Activated naive CD4-positive, alpha-beta T cell treated with anti-CD3 and anti-CD28 coated beads for 36 hours (primary cell): ENCODE measurements around the gene VLDLR. TPM values are rescaled to one million over a fixed set of nuclear protein-coding genes. Genes with fewer than 3 reads are reported as not detected.

Experiments
- CTCF ChIA-PET: fragments of 350-600 bp; sonication (Branson Sonifier 250); formaldehyde crosslinking; loops from one replicate; lab custom pipeline; 2021; ENCODE audit warnings: antibody characterized with exemption; lab: Charles Lee
- DNase-seq: peaks from one replicate; pipeline ENCODE4 v3.0.0-alpha.2; 2020
- H3K27ac Mint-ChIP-seq: one replicate; pipeline ENCODE4 v1.8.0; 2021; ENCODE audit warnings: mild to moderate bottlenecking, mixed read lengths
- H3K27me3 Mint-ChIP-seq: one replicate; pipeline ENCODE4 v1.8.0; 2021; ENCODE audit warnings: low read depth, mixed read lengths
- H3K36me3 Mint-ChIP-seq: one replicate; pipeline ENCODE4 v1.8.0; 2021; ENCODE audit warnings: low read depth, mixed read lengths
- H3K4me1 Mint-ChIP-seq: one replicate; pipeline ENCODE4 v1.8.0; 2021; ENCODE audit warnings: low read depth, mixed read lengths
- H3K4me3 Mint-ChIP-seq: one replicate; pipeline ENCODE4 v1.8.0; 2021; ENCODE audit warnings: mild to moderate bottlenecking, moderate library complexity, mixed read lengths
- H3K9me3 Mint-ChIP-seq: one replicate; pipeline ENCODE4 v1.8.0; 2021; ENCODE audit warnings: mixed read lengths
- intact Hi-C: fragments of 100-400 bp; cut with micrococcal nuclease; formaldehyde crosslinking; loops from one replicate; pipeline ENCODE4 v1.15.1; 2023
- total RNA-seq, 2 experiments: library from RNA; stranded (reverse); gene quantifications; one replicate each; pipeline ENCODE4 v1.2.3, GENCODE V29; 2021

The VLDLR gene
- total RNA-seq, 2 experiments from 2014 or later = 7.7 to 8.6 TPM

GRCh38 chr9:2640570-2640969 lies 19.0 kb downstream of the VLDLR start:
- peaks cover 10% of the 10 kb centered on the region for H3K27me3 Mint-ChIP-seq
- CTCF ChIA-PET = no interaction called here
- no peak overlapping the region for H3K27ac Mint-ChIP-seq
- intact Hi-C loops = no loop called here
- H3K36me3 Mint-ChIP-seq = peaks cover 10% of the 10 kb centered on the region
- peaks cover 9% of the 10 kb centered on the region for H3K4me1 Mint-ChIP-seq
- H3K9me3 Mint-ChIP-seq = peaks cover 2% of the 10 kb centered on the region
- no peak for DNase-seq
- H3K4me3 Mint-ChIP-seq = no peak overlapping the region

- intact Hi-C loops = no loop called here
- Mint-ChIP-seq H3K27me3 (peaks cover 7% of the 10 kb centered on the region), H3K27ac (no peak overlapping the region), H3K36me3 (peaks cover 11% of the 10 kb centered on the region), H3K4me3 (no peak overlapping the region), H3K9me3 (peaks cover 2% of the 10 kb centered on the region), H3K4me1 (peaks cover 9% of the 10 kb centered on the region)
- DNase-seq = no peak
- CTCF ChIA-PET = no interaction called here
Observed at GRCh38 chr9:2641033-2641432, 19.4 kb downstream of the VLDLR start.

- CTCF ChIA-PET = interaction anchor here (0.7 kb wide), 1 partner anchor 131 kb away, joined by 5 read pairs; no protein-coding TSS in a partner anchor
- intact Hi-C loops = no loop called here
- H3K27ac Mint-ChIP-seq = no peak overlapping the region
- DNase-seq = no peak
- H3K9me3 Mint-ChIP-seq = peaks cover 2% of the 10 kb centered on the region
- H3K27me3 Mint-ChIP-seq = peaks cover 7% of the 10 kb centered on the region
- H3K4me1 Mint-ChIP-seq = peaks cover 9% of the 10 kb centered on the region
- peaks cover 15% of the 10 kb centered on the region for H3K36me3 Mint-ChIP-seq
- no peak overlapping the region for H3K4me3 Mint-ChIP-seq
Observed at GRCh38 chr9:2642068-2642467, 20.5 kb downstream of the VLDLR start.

- peaks cover 2% of the 10 kb centered on the region for H3K9me3 Mint-ChIP-seq
- CTCF ChIA-PET = interaction anchor here (0.7 kb wide), 1 partner anchor 1114 kb away, joined by 3 read pairs; no protein-coding TSS in a partner anchor
- no peak overlapping the region for H3K27ac Mint-ChIP-seq
- no peaks in the 10 kb centered on the region for H3K4me1 Mint-ChIP-seq
- peaks cover 27% of the 10 kb centered on the region for H3K36me3 Mint-ChIP-seq
- H3K4me3 Mint-ChIP-seq = no peak overlapping the region
- DNase-seq = no peak
- intact Hi-C loops = no loop called here
- H3K27me3 Mint-ChIP-seq = peaks cover 3% of the 10 kb centered on the region
Observed at GRCh38 chr9:2645569-2645968, 24.0 kb downstream of the VLDLR start.

GRCh38 chr9:2655411-2655901 lies 33.9 kb downstream of the VLDLR start:
- Mint-ChIP-seq H3K36me3 (peaks cover 20% of the 10 kb centered on the region), H3K4me3 (no peak overlapping the region), H3K4me1 (peaks cover 8% of the 10 kb centered on the region), H3K27me3 (no peaks in the 10 kb centered on the region), H3K9me3 (no peaks in the 10 kb centered on the region), H3K27ac (no peak overlapping the region)
- CTCF ChIA-PET = no interaction called here
- DNase-seq = peak; percentile 42
- intact Hi-C loops = loop anchor here (1.0 to 2.0 kb wide), 2 partner anchors 16 to 35 kb away; partner anchors contain the start of gene VLDLR

GRCh38 chr9:2657427-2657826 lies 35.8 kb downstream of the VLDLR start:
- H3K4me3 Mint-ChIP-seq = no peak overlapping the region
- no peak for DNase-seq
- no peaks in the 10 kb centered on the region for H3K27me3 Mint-ChIP-seq

GRCh38 chr9:2662496-2662895 lies 40.9 kb downstream of the VLDLR start:
- Mint-ChIP-seq H3K4me1 (no peaks in the 10 kb centered on the region), H3K27ac (no peak overlapping the region), H3K36me3 (peaks cover 5% of the 10 kb centered on the region), H3K9me3 (no peaks in the 10 kb centered on the region), H3K27me3 (no peaks in the 10 kb centered on the region), H3K4me3 (no peak overlapping the region)
- no peak for DNase-seq
- CTCF ChIA-PET = interaction anchor here (0.6 kb wide), 1 partner anchor 483 kb away, joined by 3 read pairs; no protein-coding TSS in a partner anchor
- intact Hi-C loops = no loop called here

More at GRCh38 chr9:2657427-2657826, 35.8 kb downstream of the VLDLR start:
- H3K27ac Mint-ChIP-seq = no peak overlapping the region
- H3K9me3 Mint-ChIP-seq = no peaks in the 10 kb centered on the region
- intact Hi-C loops = no loop called here
- peaks cover 8% of the 10 kb centered on the region for H3K4me1 Mint-ChIP-seq
- H3K36me3 Mint-ChIP-seq = peaks cover 13% of the 10 kb centered on the region
- CTCF ChIA-PET = no interaction called here

GRCh38 chr9:2663461-2664173 lies 42.0 kb downstream of the VLDLR start:
- CTCF ChIA-PET = no interaction called here
- no peak overlapping the region for H3K27ac Mint-ChIP-seq
- no peak for DNase-seq
- H3K4me3 Mint-ChIP-seq = no peak overlapping the region
- peaks cover 5% of the 10 kb centered on the region for H3K36me3 Mint-ChIP-seq
- no peaks in the 10 kb centered on the region for H3K27me3 Mint-ChIP-seq
- no peaks in the 10 kb centered on the region for H3K9me3 Mint-ChIP-seq
- no peaks in the 10 kb centered on the region for H3K4me1 Mint-ChIP-seq
- intact Hi-C loops = no loop called here

- no peak for DNase-seq
- H3K4me1 Mint-ChIP-seq = no peaks in the 10 kb centered on the region
- intact Hi-C loops = no loop called here
- no peaks in the 10 kb centered on the region for H3K27me3 Mint-ChIP-seq
- H3K4me3 Mint-ChIP-seq = no peak overlapping the region
- CTCF ChIA-PET = no interaction called here
- no peak overlapping the region for H3K27ac Mint-ChIP-seq
- no peaks in the 10 kb centered on the region for H3K9me3 Mint-ChIP-seq
- peaks cover 5% of the 10 kb centered on the region for H3K36me3 Mint-ChIP-seq
Observed at GRCh38 chr9:2664174-2665065, 42.8 kb downstream of the VLDLR start.

GRCh38 chr9:2666569-2666968 lies 45.0 kb downstream of the VLDLR start:
- peaks cover 5% of the 10 kb centered on the region for H3K36me3 Mint-ChIP-seq
- H3K27me3 Mint-ChIP-seq = no peaks in the 10 kb centered on the region
- DNase-seq = no peak
- no peak overlapping the region for H3K27ac Mint-ChIP-seq
- intact Hi-C loops = no loop called here
- no peaks in the 10 kb centered on the region for H3K4me1 Mint-ChIP-seq
- H3K9me3 Mint-ChIP-seq = no peaks in the 10 kb centered on the region
- H3K4me3 Mint-ChIP-seq = no peak overlapping the region
- CTCF ChIA-PET = no interaction called here

GRCh38 chr9:2673161-2673560 lies 51.6 kb downstream of the VLDLR start:
- Mint-ChIP-seq H3K4me1 (no peaks in the 10 kb centered on the region), H3K9me3 (no peaks in the 10 kb centered on the region), H3K36me3 (no peaks in the 10 kb centered on the region), H3K4me3 (no peak overlapping the region), H3K27me3 (no peaks in the 10 kb centered on the region), H3K27ac (no peak overlapping the region)
- no peak for DNase-seq
- intact Hi-C loops = no loop called here
- CTCF ChIA-PET = no interaction called here

- Mint-ChIP-seq H3K36me3 (no peaks in the 10 kb centered on the region), H3K9me3 (no peaks in the 10 kb centered on the region), H3K27ac (no peak overlapping the region), H3K27me3 (no peaks in the 10 kb centered on the region), H3K4me3 (no peak overlapping the region), H3K4me1 (no peaks in the 10 kb centered on the region)
- intact Hi-C loops = no loop called here
- CTCF ChIA-PET = no interaction called here
- no peak for DNase-seq
Observed at GRCh38 chr9:2674141-2674824, 52.7 kb downstream of the VLDLR start.
